Left cardiac atrium (tissue), 4 donors: ENCODE data around the gene PSAPL1. TPM values are rescaled to one million over a fixed set of nuclear protein-coding genes. Genes with fewer than 3 reads are reported as not detected.

ENCODE experiments used
- ATAC-seq, 2 donors: fragments of 200-7000 bp; cut with Tn5 transposase; one replicate each; pipeline ENCODE4 v1.9.1; 2020; ENCODE audit warnings: mild to moderate bottlenecking in 2 of 2, moderate library complexity in 2 of 2
- DNase-seq: peaks from one replicate; pipeline ENCODE4 v3.0.0-alpha.2; 2020
- intact Hi-C, 2 donors: fragments of 100-400 bp; cut with DNase I; formaldehyde crosslinking; loops; one replicate each; pipeline versions ENCODE4 v1.14.1 to v1.15.1; 2022 to 2023
- microRNA-seq, 2 donors: library from miRNA; unstranded; fragments of <30 nt; microRNA quantifications; one replicate each; pipeline ENCODE4 v1.2.0, GENCODE V29; 2020
- total RNA-seq, 2 donors: library from RNA; stranded (reverse); fragmentation: NEBNext Ultra II Directional; extraction: Animal tissue kit (Norgen Biotek cat#: 25700); gene quantifications; one replicate each; pipeline ENCODE4 v1.2.1, GENCODE V29; 2021
- donor health status: DM: no; HTN: yes; CAD: no.
- donor health status: DM: no; HTN: yes; CAD: no; lungs with severe emphysema.
- donor health status: DM: yes; HTN: yes; CAD: no.
- donor health status: Dilated cardiomyopathy.

Gene PSAPL1
- total RNA-seq, 2 donors from 2014 or later = not detected

- no peak for ATAC-seq
These were observed 43.7 kb downstream of the PSAPL1 start for GRCh38 chr4:7390906-7391636.

GRCh38 chr4:7390336-7390735 lies 44.4 kb downstream of the PSAPL1 start:
- no peak for ATAC-seq
- intact Hi-C loops = no loop called here
- DNase-seq = no peak

More at GRCh38 chr4:7390906-7391636, 43.7 kb downstream of the PSAPL1 start:
- no peak for DNase-seq
- intact Hi-C loops = no loop called here

GRCh38 chr4:7389719-7390118 lies 45.0 kb downstream of the PSAPL1 start:
- intact Hi-C loops = no loop called here
- ATAC-seq = no peak
- DNase-seq = no peak

GRCh38 chr4:7389101-7389701 lies 45.5 kb downstream of the PSAPL1 start:
- intact Hi-C loops = no loop called here
- DNase-seq (no peak), ATAC-seq (no peak)

- ATAC-seq (no peak), DNase-seq (no peak)
- intact Hi-C loops = no loop called here
These were observed 46.1 kb downstream of the PSAPL1 start for GRCh38 chr4:7388627-7389026.

- intact Hi-C loops = no loop called here
- ATAC-seq (no peak), DNase-seq (no peak)
These were observed 46.8 kb downstream of the PSAPL1 start for GRCh38 chr4:7387925-7388324.

GRCh38 chr4:7384929-7385890 lies 49.5 kb downstream of the PSAPL1 start:
- ATAC-seq (no peak), DNase-seq (no peak)
- intact Hi-C loops = no loop called here

GRCh38 chr4:7384003-7384928 lies 50.5 kb downstream of the PSAPL1 start:
- intact Hi-C loops = no loop called here
- DNase-seq (no peak), ATAC-seq (no peak)

- intact Hi-C loops = no loop called here
- no peak for ATAC-seq
- no peak for DNase-seq
These were observed 51.5 kb downstream of the PSAPL1 start for GRCh38 chr4:7383266-7383665.

- intact Hi-C loops = no loop called here
- DNase-seq = no peak
These were observed 52.1 kb downstream of the PSAPL1 start for GRCh38 chr4:7382634-7383014.

GRCh38 chr4:7381890-7382633 lies 52.7 kb downstream of the PSAPL1 start:
- DNase-seq (no peak), ATAC-seq (no peak)
- intact Hi-C loops = no loop called here

More at GRCh38 chr4:7382634-7383014, 52.1 kb downstream of the PSAPL1 start:
- no peak for ATAC-seq

- intact Hi-C loops = no loop called here
- peak; percentile 53 to 68 for ATAC-seq
- DNase-seq = no peak
These were observed 53.4 kb downstream of the PSAPL1 start for GRCh38 chr4:7381221-7381889.

Small RNA genes within 50 kb of the gene (microRNA-seq; reads per million reads assigned to microRNA genes)
- 0 reads per million in 2 donors for gene MIR4274

Other genes starting within 250 kb of the PSAPL1 start
- gene SORCS2, start 242.4 kb downstream of the PSAPL1 start, total RNA-seq = 1 to 10 TPM; 2.4 to 2.6 TPM